Endothelial cell (in vitro differentiated cells): ENCODE results near the gene GON4L. TPM values are rescaled to one million over a fixed set of nuclear protein-coding genes. Genes with fewer than 3 reads are reported as not detected.
A peak's percentile ranks its signal among the peaks of the same experiment; 100 is the strongest.

ENCODE experiments used
- DNase-seq: peaks from one replicate; pipeline ENCODE4 v3.0.0; 2021; ENCODE audit warnings: low spot score
- H3K27ac Mint-ChIP-seq: one replicate; pipeline ENCODE4 v1.8.0; 2021; ENCODE audit warnings: mixed read lengths, inconsistent platforms; ENCODE audit not compliant: unreplicated experiment
- H3K27me3 Mint-ChIP-seq: one replicate; pipeline ENCODE4 v1.8.0; 2021; ENCODE audit warnings: mild to moderate bottlenecking, moderate library complexity, mixed read lengths, inconsistent platforms; ENCODE audit not compliant: unreplicated experiment
- H3K36me3 Mint-ChIP-seq: one replicate; pipeline ENCODE4 v1.8.0; 2021; ENCODE audit warnings: mild to moderate bottlenecking, low read depth, mixed read lengths, inconsistent platforms; ENCODE audit not compliant: unreplicated experiment
- H3K4me1 Mint-ChIP-seq: one replicate; pipeline ENCODE4 v1.8.0; 2021; ENCODE audit warnings: mild to moderate bottlenecking, mixed read lengths, inconsistent platforms; ENCODE audit not compliant: unreplicated experiment
- H3K4me3 Mint-ChIP-seq: one replicate; pipeline ENCODE4 v1.8.0; 2021; ENCODE audit warnings: mild to moderate bottlenecking, mixed read lengths, inconsistent platforms; ENCODE audit not compliant: unreplicated experiment
- H3K9me3 Mint-ChIP-seq: one replicate; pipeline ENCODE4 v1.8.0; 2021; ENCODE audit warnings: mixed read lengths, inconsistent platforms; ENCODE audit not compliant: unreplicated experiment
- total RNA-seq: library from RNA; stranded (reverse); fragmentation: NEBNext Ultra II Directional; extraction: Animal tissue kit (Norgen Biotek cat#: 25700); gene quantifications from one replicate; pipeline ENCODE4 v1.2.1, GENCODE V29; 2021; ENCODE audit not compliant: unreplicated experiment
- TF ChIP-seq, protein P1 (sequence below): fragments of 200-600 bp; sonication (generic); IDR thresholded peaks from one replicate; pipeline ENCODE4 v1.5.0; 2021; ENCODE audit warnings: antibody characterized with exemption; ENCODE audit not compliant: unreplicated experiment

Gene GON4L
- total RNA-seq, 1 donor from 2014 or later = 72.7 TPM

DNA sequence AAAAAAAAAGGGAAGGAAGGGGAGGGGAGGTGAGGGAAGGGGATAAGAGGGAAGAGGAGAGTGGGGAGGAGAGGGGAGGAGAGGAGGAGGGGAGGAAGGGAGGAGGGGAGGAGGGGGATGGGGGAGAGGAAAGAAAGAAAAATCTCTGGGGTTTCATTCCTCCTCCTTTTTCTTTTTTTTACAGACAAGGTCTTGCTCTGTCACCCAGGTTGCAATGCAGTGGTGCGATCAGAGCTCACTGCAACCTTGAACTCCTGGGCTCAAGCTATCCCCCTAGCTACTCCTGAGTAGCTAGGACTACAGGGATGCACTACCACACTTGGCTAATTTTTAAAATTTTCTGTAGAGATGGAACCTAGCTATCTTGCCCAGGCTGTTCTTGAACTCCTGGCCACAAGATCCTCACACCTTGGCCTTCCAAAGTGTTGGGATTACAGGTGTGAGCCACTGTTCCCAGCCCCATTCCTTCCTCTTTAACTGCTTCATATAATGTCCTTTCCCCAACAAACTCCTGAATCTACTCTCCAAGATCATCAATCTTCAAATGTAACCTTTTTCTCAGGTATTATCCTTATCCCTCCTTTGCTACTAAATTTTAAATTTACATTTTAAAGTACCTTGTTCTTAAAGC lies 23.2 kb downstream of the GON4L start:
- Mint-ChIP-seq H3K36me3 (peaks cover 27% of the 10 kb centered on the region), H3K27me3 (no peaks in the 10 kb centered on the region)

DNA sequence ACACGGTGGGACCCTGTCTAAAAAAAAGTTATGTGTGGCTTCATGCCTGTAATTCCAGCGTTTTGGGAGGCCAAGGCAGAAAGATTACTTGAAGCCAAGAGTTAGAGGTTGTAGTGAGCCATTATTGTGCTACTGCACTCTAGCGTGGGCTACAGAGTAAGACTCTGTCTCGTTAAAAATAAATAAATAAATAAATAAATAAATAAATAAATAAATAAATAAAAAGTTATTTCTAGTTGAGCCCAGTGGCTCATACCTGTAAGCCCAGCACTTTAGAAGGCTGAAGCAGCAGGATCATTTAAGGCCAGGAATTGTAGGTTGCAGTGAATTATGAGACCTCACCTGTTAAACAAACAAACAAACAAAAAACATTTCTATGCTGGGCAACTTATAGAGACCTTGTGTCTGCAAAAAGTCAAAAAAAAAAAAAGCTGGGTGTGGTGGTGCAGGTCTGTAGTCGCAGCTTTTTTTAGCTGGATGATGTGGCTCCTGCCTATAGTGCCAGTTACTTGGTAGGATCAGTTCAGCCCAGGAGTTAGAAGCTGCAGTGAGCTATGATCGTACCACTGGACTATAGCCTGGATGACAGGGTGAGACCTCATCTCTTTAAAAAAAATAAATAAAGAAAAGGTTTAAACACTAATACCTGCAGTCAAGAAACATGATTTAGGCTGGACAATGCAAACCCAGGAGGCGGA lies 25.6 kb downstream of the GON4L start:
- H3K27me3 Mint-ChIP-seq = peaks cover 1% of the 10 kb centered on the region
- H3K4me1 Mint-ChIP-seq = peaks cover 4% of the 10 kb centered on the region
- DNase-seq = no peak
- H3K4me3 Mint-ChIP-seq = no peak overlapping the region
- no peak overlapping the region for H3K27ac Mint-ChIP-seq
- H3K36me3 Mint-ChIP-seq = peaks cover 22% of the 10 kb centered on the region
- TF ChIP-seq, protein P1, sequence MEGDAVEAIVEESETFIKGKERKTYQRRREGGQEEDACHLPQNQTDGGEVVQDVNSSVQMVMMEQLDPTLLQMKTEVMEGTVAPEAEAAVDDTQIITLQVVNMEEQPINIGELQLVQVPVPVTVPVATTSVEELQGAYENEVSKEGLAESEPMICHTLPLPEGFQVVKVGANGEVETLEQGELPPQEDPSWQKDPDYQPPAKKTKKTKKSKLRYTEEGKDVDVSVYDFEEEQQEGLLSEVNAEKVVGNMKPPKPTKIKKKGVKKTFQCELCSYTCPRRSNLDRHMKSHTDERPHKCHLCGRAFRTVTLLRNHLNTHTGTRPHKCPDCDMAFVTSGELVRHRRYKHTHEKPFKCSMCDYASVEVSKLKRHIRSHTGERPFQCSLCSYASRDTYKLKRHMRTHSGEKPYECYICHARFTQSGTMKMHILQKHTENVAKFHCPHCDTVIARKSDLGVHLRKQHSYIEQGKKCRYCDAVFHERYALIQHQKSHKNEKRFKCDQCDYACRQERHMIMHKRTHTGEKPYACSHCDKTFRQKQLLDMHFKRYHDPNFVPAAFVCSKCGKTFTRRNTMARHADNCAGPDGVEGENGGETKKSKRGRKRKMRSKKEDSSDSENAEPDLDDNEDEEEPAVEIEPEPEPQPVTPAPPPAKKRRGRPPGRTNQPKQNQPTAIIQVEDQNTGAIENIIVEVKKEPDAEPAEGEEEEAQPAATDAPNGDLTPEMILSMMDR = no peak
- no peaks in the 10 kb centered on the region for H3K9me3 Mint-ChIP-seq

More for the DNA sequence above, 23.2 kb downstream of the GON4L start:
- Mint-ChIP-seq H3K27ac (peak overlapping the region; percentile 5), H3K4me1 (peaks cover 4% of the 10 kb centered on the region), H3K9me3 (no peaks in the 10 kb centered on the region), H3K4me3 (no peak overlapping the region)
- no peak for DNase-seq
- TF ChIP-seq, protein P1 = no peak

DNA sequence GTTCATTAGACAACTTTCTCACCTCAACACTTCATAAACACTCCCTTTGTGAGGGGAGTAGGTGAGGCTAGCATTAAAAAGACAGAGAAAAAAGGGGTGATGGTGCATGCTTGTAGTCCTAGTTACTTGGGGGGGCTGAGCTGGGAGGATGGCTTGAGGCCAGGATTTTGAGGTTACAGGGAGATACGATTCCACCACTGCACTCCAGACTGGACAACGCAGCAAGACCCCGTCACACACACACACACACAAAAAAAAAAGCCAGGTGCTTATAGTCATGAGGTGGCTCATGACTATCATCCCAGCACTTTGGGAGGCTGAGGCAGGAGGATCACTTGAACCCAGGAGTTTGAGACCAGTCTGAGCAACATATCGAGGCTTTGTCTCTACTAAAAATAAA lies 29.6 kb downstream of the GON4L start:
- Mint-ChIP-seq H3K9me3 (no peaks in the 10 kb centered on the region), H3K4me3 (peak overlapping the region; percentile 72), H3K36me3 (peaks cover 21% of the 10 kb centered on the region), H3K27me3 (peaks cover 1% of the 10 kb centered on the region), H3K27ac (peak overlapping the region; percentile 57), H3K4me1 (no peaks in the 10 kb centered on the region)
- TF ChIP-seq, protein P1 = no peak
- DNase-seq = no peak

DNA sequence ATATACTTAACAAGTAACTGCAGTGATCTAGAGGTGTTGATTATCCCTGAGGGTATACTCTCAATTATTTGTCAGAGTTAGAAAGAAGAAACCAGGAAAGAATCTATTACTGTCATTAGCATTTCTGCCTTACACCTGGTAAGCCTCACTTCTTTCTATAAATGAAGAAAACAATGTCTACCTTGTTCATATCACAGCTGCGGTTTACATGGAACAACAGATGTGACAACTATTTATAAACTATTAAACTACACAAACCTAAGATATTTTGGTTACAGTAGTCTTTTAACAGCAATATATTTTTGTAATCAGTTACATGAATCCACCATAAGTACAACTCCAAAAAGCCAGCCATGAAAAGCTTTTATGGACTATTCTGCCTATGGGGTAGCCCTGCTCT lies 40.7 kb downstream of the GON4L start:
- Mint-ChIP-seq H3K9me3 (no peaks in the 10 kb centered on the region), H3K27me3 (peaks cover 1% of the 10 kb centered on the region), H3K4me1 (no peaks in the 10 kb centered on the region), H3K36me3 (peaks cover 33% of the 10 kb centered on the region), H3K4me3 (no peak overlapping the region), H3K27ac (no peak overlapping the region)
- TF ChIP-seq, protein P1 = no peak
- no peak for DNase-seq

DNA sequence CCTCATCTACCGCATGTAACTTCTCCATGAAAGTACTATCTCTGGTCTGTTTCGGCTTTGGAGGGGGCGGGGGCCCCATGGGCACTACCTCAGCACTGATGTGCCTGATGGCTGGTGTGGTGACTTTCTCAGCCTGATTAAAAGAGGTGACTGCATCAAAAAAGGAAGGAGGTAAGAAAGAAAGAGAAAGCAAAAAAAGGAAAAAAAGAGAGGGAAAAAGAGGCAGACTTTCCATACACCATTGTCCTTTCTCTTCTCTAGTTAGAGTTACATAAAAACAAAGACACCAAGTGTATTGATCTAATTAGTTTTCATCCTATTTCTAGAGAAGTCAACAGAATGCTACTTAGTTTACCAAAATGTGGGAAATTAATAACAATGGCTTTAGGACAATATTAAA lies 43.3 kb downstream of the GON4L start:
- H3K27ac Mint-ChIP-seq = no peak overlapping the region
- no peaks in the 10 kb centered on the region for H3K27me3 Mint-ChIP-seq
- TF ChIP-seq, protein P1 = no peak
- H3K4me1 Mint-ChIP-seq = no peaks in the 10 kb centered on the region
- no peak for DNase-seq
- H3K4me3 Mint-ChIP-seq = peak overlapping the region; percentile 76
- H3K36me3 Mint-ChIP-seq = peaks cover 26% of the 10 kb centered on the region
- H3K9me3 Mint-ChIP-seq = no peaks in the 10 kb centered on the region
